Stimulated activated CD4-positive, alpha-beta T cell treated with anti-CD3 and anti-CD28 coated beads, Interleukin-12 subunit alpha, Interleukin-12 subunit beta, amount 100 ng/mL, for 4 hours (primary cell): ENCODE data around the gene MRPS34.
A peak's percentile ranks its signal among the peaks of the same experiment; 100 is the strongest.

ENCODE experiments used
- DNase-seq: peaks from one replicate; pipeline ENCODE4 v3.0.0-alpha.2; 2020

Gene MRPS34

GRCh38 chr16:1723450-1724147 lies 49.3 kb downstream of the MRPS34 start:
- DNase-seq = peak; percentile 24
